H54 (cell line): ENCODE data around the gene COMMD7.
A peak's percentile ranks its signal among the peaks of the same experiment; 100 is the strongest.
"Not testable (repeated sequence)": the region's sequence is repeated elsewhere in the genome, so short reads cannot be mapped to it uniquely, and the experiment has no call there.

ENCODE experiments used
- DNase-seq: peaks from one replicate; pipeline ENCODE4 v3.0.0; 2011; ENCODE audit warnings: low spot score, mixed read lengths; ENCODE audit not compliant: insufficient read length
- FAIRE-seq: peaks from 3 replicates; lab custom pipeline; 2011; peaks lifted over from hg19 to GRCh38; lab: Jason Lieb, UNC
- POLR2A ChIP-seq: IDR thresholded peaks from 2 replicates; pipeline ENCODE4 v1.6.1; 2011; ENCODE audit warnings: low read depth, mild to moderate bottlenecking, low read length

COMMD7 gene

DNA sequence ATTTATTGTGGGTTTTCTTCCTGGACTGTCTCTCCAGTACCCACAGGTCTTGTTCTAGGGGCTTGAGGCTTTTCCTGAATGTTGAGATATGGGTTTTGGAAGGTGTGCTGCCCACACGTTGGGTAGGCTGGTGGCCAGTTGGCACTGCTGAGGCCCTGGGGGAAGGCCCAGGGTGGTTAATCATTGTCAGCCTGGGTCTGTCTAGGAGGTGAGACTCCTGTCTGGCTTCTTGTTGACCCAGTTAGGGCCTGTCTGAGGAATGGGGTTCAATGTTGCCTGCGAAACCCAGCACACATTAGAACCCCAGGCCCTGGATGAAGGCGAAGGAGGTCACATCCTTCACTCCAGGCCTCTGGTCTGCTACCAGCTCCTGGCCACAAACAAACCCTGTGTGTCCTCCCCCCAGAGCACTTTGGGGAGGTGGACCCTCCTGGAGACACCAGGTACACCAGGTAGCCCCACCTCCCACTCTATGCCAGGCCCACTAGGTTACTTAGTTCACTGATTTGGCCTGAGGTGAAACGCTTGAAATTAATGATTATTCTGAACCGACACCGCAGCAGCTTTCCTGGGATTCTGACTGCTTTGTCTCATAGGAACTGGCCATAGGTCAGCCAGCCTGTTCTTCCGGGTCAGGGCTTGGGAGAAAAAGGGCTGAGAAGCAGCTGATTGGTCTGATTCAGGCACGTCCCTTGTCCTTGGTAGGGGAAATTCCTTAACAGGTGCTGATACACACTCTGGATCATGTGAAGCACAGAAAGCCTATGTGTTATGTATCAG lies 34.1 kb upstream of the COMMD7 start:
- DNase-seq (no peak), FAIRE-seq (no peak)
- TF ChIP-seq POLR2A = no peak

DNA sequence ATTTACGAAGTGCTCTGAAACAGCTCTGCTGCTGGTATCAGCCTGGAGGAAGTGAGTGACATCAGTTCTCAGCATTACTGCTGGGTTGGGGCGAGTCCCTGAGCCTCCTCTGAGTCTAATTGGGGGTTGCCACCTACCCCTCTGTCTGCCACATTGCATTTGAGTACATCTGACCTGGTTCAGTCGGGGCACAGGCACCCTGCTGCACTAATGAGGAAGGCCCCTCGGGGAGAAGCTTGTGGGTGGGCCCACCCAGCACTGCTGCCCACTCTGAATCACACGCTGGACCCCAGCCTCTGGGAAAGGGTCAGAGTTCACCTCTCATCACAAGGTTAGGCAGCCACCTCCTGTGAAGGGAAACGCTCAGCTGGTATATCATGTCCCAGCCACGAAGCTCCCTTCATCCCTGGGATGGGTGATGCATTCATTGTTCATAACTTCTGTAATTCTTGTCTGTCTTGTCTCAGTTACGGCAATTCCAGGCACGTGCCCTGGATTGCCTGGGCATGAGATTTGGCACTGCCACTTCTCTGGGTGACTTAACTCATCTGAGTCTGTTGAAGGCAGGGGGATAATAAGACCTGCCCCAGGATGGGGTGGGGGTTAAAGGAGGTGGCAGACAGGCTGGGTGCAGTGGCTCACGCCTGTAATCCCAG lies 32.2 kb upstream of the COMMD7 start:
- FAIRE-seq = no peak
- no peak for TF ChIP-seq POLR2A

GRCh38 chr20:32773855-32774254 lies 30.6 kb upstream of the COMMD7 start:
- FAIRE-seq = no peak

More for the DNA sequence above, 32.2 kb upstream of the COMMD7 start:
- no peak for DNase-seq

DNA sequence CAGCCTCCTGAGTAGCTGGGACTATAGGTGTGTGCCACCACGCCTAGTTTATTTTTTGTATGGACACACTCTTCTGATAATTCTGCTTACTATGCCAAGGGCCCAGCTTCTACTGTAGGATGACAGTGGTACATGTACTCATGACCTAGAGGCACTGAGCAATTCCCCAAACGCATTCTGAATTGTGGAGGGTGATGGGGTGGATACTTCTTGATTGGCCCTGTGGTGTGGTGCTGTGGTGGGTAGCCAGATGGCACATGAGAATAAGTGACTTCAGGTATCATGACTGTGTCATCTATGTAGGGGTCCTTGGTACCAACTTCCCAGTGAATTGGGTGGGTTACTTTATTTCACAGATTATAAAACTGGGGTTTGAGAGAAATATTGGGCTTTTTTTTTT lies 30.0 kb upstream of the COMMD7 start:
- DNase-seq (no peak), FAIRE-seq (no peak)
- TF ChIP-seq POLR2A = no peak

More at GRCh38 chr20:32773855-32774254, 30.6 kb upstream of the COMMD7 start:
- no peak for TF ChIP-seq POLR2A
- no peak for DNase-seq

- no peak for TF ChIP-seq POLR2A
- FAIRE-seq = no peak
- no peak for DNase-seq
Measured at GRCh38 chr20:32772046-32772445, 28.8 kb upstream of the COMMD7 start.

DNA sequence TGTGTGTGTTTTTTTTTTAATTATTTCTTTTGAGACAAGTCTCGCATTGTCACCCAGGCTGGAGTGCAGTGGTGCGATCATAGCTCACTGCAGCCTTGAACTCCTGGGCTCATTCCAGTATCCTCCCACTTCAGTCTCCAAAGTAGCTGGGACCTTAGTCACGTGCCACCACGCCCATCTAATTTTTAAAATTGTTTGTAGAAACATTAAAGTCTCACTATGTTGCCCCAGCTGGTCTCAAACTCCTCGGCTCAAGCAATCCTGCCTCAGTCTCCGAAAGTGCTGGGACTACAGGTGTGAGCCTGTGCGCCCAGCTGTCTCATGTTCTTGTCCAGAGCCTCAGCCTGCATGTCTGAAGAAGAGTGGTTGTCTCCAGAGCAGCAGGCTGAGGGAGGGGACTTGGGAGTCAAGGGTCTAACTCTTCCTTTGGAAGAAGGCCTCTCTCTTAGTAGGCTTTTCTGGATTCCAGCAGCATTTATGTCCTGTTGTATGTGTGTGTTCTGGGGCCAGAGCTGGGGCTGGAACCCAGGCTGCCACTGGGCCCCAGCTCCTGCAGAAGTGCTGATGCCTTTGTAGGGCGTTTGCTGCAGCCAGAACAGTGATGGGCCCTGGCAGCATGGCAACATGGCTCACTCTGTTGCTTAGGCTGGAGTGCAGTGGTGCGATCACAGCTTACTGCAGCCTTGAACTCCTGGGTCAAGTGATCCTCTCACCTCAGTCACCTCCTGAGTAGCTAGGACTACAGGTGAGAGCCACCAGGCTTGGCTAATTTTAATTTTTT lies 24.3 kb upstream of the COMMD7 start:
- FAIRE-seq (no peak), DNase-seq (no peak)
- TF ChIP-seq POLR2A = no peak

DNA sequence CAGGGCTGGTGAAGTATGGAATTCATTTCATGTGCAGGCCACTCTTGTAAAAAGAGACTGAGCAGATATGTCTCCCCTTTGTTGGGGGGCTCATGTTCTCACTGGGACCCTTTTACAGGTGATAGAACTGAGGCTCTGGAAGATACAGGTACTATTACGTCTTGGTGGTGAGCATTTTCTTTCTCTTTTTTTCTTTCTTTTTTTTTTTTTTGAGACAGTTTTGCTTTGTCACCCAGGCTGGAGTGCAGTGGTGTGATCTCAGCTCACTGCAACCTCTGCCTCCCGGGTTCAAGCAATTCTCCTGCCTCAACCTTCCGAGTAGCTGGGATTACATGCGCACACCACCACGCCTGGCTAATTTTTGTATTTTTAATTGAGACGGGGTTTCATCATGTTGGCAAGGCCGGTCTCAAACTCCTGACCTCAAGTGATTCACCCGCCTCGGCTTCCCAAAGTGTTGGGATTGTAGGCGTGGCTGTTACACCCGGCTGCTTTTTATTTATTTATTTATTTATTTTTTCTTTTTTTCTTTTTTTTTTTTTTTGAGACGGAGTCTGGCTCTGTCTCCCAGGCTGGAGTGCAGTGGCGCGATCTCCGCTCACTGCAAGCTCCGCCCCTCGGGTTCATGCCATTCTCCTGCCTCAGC lies 22.1 kb upstream of the COMMD7 start:
- DNase-seq, FAIRE-seq: not testable (repeated sequence)

GRCh38 chr20:32764005-32764960 lies 21.0 kb upstream of the COMMD7 start:
- FAIRE-seq = no peak
- no peak for TF ChIP-seq POLR2A
- no peak for DNase-seq

DNA sequence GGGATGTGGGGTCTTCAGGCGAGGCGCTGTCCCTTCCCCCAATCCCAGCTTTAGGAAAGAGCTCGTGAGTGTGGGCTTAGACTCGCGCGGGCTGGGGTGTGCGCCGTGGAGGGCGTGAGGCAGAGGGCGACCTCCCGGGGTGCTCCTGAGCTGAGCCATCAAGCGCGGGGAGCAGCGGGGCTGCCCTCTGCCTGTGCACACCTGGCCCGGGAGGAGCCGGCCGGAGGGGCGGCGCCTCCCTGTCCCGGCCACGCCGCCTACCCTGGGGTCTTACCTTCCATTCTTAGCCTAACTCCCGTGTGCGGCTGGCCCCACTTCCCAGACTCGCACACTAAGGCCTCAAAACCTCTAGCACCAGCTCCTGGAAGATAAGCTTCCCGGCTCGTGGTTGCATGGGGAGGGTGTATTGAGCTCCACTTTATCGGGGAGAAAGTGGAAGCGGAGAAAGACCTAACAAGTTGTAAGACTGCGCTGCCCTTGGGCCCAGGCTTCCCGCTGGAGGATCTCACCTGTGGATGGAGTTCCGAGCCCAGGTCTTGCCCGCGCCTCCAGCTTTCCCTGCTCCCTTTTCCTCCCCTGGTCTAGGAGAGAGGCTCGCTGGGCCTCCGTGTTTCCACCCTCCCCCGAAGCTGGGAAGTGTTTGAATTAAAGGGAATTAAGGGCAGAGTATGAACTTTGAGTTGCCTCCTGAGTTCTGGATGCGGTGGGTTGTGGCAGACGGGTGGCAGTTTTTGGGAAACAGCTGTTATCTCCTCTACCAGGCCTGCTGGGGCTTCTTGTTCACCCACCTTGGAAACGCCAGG lies 20.1 kb upstream of the COMMD7 start:
- no peak for TF ChIP-seq POLR2A
- DNase-seq (no peak), FAIRE-seq (no peak)

GRCh38 chr20:32762754-32763201 lies 19.5 kb upstream of the COMMD7 start:
- FAIRE-seq = no peak
- no peak for DNase-seq
- TF ChIP-seq POLR2A = no peak

- no peak for FAIRE-seq
- peak; percentile 80 for DNase-seq
- peak; percentile 72 for TF ChIP-seq POLR2A
Measured at GRCh38 chr20:32761831-32762753, 18.8 kb upstream of the COMMD7 start, which contains the start of gene DNMT3B. Gene DNMT3B (plus strand): TSS chr20:32762385. CDS start chr20:32780324, 17,939 bp downstream.
